ENCODE results near the gene UBE4A. TPM values are rescaled to one million over a fixed set of nuclear protein-coding genes. Genes with fewer than 3 reads are reported as not detected.
A peak's percentile ranks its signal among the peaks of the same experiment; 100 is the strongest.

Gene UBE4A
- total and polyA plus RNA-seq, 9 of the 15 experiments (the other 6 are each of a cell fraction or from before 2014, with no cell fraction given), result 13.5 to 45.2 (median 26.8) TPM

DNA sequence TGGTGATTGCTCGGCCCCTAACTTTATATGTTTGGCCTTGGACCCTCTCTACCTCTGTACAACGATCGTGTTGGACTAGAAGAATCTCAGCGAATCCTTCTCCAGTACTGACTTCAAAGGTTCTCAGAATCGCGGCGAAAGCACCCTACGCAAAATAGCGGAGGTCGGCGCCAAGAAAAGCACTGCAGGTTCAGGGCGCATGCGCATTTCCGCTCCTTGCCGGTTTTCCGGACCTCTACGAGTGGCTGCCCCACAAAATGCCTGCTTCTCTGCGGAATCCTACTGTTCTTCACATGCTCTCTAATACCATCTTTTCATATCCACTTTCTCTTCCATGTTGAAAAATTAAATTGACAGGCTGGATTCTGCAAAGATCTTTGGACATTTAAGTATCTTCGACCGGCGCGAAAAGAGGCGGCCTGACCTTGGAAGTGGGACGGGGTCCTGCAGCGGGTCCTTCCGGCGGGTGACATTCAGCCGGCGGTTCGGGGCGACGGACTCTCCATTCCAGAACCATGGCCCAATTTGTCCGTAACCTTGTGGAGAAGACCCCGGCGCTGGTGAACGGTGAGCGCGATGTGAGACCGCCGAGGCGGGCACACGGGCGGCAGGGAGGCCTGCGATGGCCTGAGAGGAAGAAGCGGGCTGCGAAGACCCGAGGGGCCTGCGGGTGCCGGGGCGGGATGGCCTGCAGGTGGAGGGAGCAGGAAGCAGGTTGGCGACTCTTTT, 41.9 kb downstream of the UBE4A start, which contains the start of gene ATP5MG (continued):
- TF ChIP-seq, protein P1, sequence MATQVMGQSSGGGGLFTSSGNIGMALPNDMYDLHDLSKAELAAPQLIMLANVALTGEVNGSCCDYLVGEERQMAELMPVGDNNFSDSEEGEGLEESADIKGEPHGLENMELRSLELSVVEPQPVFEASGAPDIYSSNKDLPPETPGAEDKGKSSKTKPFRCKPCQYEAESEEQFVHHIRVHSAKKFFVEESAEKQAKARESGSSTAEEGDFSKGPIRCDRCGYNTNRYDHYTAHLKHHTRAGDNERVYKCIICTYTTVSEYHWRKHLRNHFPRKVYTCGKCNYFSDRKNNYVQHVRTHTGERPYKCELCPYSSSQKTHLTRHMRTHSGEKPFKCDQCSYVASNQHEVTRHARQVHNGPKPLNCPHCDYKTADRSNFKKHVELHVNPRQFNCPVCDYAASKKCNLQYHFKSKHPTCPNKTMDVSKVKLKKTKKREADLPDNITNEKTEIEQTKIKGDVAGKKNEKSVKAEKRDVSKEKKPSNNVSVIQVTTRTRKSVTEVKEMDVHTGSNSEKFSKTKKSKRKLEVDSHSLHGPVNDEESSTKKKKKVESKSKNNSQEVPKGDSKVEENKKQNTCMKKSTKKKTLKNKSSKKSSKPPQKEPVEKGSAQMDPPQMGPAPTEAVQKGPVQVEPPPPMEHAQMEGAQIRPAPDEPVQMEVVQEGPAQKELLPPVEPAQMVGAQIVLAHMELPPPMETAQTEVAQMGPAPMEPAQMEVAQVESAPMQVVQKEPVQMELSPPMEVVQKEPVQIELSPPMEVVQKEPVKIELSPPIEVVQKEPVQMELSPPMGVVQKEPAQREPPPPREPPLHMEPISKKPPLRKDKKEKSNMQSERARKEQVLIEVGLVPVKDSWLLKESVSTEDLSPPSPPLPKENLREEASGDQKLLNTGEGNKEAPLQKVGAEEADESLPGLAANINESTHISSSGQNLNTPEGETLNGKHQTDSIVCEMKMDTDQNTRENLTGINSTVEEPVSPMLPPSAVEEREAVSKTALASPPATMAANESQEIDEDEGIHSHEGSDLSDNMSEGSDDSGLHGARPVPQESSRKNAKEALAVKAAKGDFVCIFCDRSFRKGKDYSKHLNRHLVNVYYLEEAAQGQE (IDR thresholded peaks at IDR 0.05; ENCODE audit: borderline replicate concordance), result no peak; the same call in 1 of the 2 replicates
- TF ChIP-seq, protein P1 (CRISPR knock-in tag; IDR thresholded peaks at IDR 0.05; ENCODE audit: low read depth), result no peak
- TF ChIP-seq CBFA2T2 (conservative IDR thresholded peaks at IDR 0.05) (no peak), NCOA4 (IDR thresholded peaks at IDR 0.05; ENCODE audit: partially characterized antibody) (no peak), SMARCC2 (IDR thresholded peaks at IDR 0.05; ENCODE audit: low read depth) (no peak), BRD4 (IDR thresholded peaks at IDR 0.05) (no peak), KAT8 (IDR thresholded peaks at IDR 0.05; ENCODE audit: low read depth) (no peak), FOS (IDR thresholded peaks at IDR 0.05; ENCODE audit: extremely low read depth, insufficient read length) (no peak), TAF1 (IDR thresholded peaks at IDR 0.05; ENCODE audit: control insufficient read depth, extremely low read depth, insufficient read depth, low read length, severe bottlenecking) (peak; percentile 60), RUNX1 (IDR thresholded peaks at IDR 0.05; ENCODE audit: low read depth) (no peak), ZNF695 (CRISPR knock-in tag; IDR thresholded peaks at IDR 0.05) (no peak)
- TF ChIP-seq, protein P2, sequence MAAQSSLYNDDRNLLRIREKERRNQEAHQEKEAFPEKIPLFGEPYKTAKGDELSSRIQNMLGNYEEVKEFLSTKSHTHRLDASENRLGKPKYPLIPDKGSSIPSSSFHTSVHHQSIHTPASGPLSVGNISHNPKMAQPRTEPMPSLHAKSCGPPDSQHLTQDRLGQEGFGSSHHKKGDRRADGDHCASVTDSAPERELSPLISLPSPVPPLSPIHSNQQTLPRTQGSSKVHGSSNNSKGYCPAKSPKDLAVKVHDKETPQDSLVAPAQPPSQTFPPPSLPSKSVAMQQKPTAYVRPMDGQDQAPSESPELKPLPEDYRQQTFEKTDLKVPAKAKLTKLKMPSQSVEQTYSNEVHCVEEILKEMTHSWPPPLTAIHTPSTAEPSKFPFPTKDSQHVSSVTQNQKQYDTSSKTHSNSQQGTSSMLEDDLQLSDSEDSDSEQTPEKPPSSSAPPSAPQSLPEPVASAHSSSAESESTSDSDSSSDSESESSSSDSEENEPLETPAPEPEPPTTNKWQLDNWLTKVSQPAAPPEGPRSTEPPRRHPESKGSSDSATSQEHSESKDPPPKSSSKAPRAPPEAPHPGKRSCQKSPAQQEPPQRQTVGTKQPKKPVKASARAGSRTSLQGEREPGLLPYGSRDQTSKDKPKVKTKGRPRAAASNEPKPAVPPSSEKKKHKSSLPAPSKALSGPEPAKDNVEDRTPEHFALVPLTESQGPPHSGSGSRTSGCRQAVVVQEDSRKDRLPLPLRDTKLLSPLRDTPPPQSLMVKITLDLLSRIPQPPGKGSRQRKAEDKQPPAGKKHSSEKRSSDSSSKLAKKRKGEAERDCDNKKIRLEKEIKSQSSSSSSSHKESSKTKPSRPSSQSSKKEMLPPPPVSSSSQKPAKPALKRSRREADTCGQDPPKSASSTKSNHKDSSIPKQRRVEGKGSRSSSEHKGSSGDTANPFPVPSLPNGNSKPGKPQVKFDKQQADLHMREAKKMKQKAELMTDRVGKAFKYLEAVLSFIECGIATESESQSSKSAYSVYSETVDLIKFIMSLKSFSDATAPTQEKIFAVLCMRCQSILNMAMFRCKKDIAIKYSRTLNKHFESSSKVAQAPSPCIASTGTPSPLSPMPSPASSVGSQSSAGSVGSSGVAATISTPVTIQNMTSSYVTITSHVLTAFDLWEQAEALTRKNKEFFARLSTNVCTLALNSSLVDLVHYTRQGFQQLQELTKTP (IDR thresholded peaks at IDR 0.05; ENCODE audit: low read depth in 1 of 2, partially characterized antibody in 2 of 2), result no peak
- TF ChIP-seq, protein P3, sequence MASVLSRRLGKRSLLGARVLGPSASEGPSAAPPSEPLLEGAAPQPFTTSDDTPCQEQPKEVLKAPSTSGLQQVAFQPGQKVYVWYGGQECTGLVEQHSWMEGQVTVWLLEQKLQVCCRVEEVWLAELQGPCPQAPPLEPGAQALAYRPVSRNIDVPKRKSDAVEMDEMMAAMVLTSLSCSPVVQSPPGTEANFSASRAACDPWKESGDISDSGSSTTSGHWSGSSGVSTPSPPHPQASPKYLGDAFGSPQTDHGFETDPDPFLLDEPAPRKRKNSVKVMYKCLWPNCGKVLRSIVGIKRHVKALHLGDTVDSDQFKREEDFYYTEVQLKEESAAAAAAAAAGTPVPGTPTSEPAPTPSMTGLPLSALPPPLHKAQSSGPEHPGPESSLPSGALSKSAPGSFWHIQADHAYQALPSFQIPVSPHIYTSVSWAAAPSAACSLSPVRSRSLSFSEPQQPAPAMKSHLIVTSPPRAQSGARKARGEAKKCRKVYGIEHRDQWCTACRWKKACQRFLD (CRISPR knock-in tag; IDR thresholded peaks at IDR 0.05), result peak; percentile 67; the same call in 1 of the 2 replicates

Measured in K562 (cell line).